Brain pericyte (primary cell): ENCODE results near the gene USP31.

ENCODE experiments used
- DNase-seq: peaks from one replicate; pipeline ENCODE4 v3.0.0-alpha.2; 2012; ENCODE audit warnings: low read depth, low spot score

USP31 gene

GRCh38 chr16:23149267-23149992 lies at the start of gene USP31:
TSS of gene USP31 (minus strand) at chr16:23149452. CDS start at chr16:23149270, 182 bp downstream.
- DNase-seq = peak; percentile 91

GRCh38 chr16:23196539-23196938 lies 47.3 kb upstream of the USP31 start:
- no peak for DNase-seq

GRCh38 chr16:23195366-23195978 lies 46.2 kb upstream of the USP31 start:
- DNase-seq = no peak

- DNase-seq = no peak
Observed at GRCh38 chr16:23194497-23195221, 45.4 kb upstream of the USP31 start.

- no peak for DNase-seq
Observed at GRCh38 chr16:23188911-23189310, 39.7 kb upstream of the USP31 start.

GRCh38 chr16:23187341-23187740 lies 38.1 kb upstream of the USP31 start:
- DNase-seq = no peak

- no peak for DNase-seq
Observed at GRCh38 chr16:23186171-23186570, 36.9 kb upstream of the USP31 start.

- no peak for DNase-seq
Observed at GRCh38 chr16:23185656-23186055, 36.4 kb upstream of the USP31 start.

- no peak for DNase-seq
Observed at GRCh38 chr16:23183543-23183862, 34.3 kb upstream of the USP31 start.

GRCh38 chr16:23182679-23183542 lies 33.7 kb upstream of the USP31 start, which contains the start of gene SCNN1G:
TSS of gene SCNN1G (plus strand) at chr16:23182745. CDS start at chr16:23186272, 3,527 bp downstream.
- no peak for DNase-seq

GRCh38 chr16:23182206-23182678 lies 33.0 kb upstream of the USP31 start:
- no peak for DNase-seq

GRCh38 chr16:23181506-23181905 lies 32.3 kb upstream of the USP31 start:
- no peak for DNase-seq

GRCh38 chr16:23175651-23176050 lies 26.4 kb upstream of the USP31 start:
- no peak for DNase-seq

GRCh38 chr16:23174622-23175021 lies 25.4 kb upstream of the USP31 start:
- no peak for DNase-seq

GRCh38 chr16:23172994-23173393 lies 23.7 kb upstream of the USP31 start:
- DNase-seq = no peak

GRCh38 chr16:23172583-23172982 lies 23.3 kb upstream of the USP31 start:
- DNase-seq = no peak

GRCh38 chr16:23164736-23165135 lies 15.5 kb upstream of the USP31 start:
- DNase-seq = no peak

GRCh38 chr16:23163921-23164320 lies 14.7 kb upstream of the USP31 start:
- DNase-seq = no peak

GRCh38 chr16:23160574-23160973 lies 11.3 kb upstream of the USP31 start:
- DNase-seq = no peak

GRCh38 chr16:23160082-23160481 lies 10.8 kb upstream of the USP31 start:
- DNase-seq = no peak

GRCh38 chr16:23158114-23158513 lies 8.9 kb upstream of the USP31 start:
- no peak for DNase-seq
